Measurements from ENCODE around the gene ZNF37A.
"Not testable (repeated sequence)": the region's sequence is repeated elsewhere in the genome, so short reads cannot be mapped to it uniquely, and the experiment has no call there.

DNA sequence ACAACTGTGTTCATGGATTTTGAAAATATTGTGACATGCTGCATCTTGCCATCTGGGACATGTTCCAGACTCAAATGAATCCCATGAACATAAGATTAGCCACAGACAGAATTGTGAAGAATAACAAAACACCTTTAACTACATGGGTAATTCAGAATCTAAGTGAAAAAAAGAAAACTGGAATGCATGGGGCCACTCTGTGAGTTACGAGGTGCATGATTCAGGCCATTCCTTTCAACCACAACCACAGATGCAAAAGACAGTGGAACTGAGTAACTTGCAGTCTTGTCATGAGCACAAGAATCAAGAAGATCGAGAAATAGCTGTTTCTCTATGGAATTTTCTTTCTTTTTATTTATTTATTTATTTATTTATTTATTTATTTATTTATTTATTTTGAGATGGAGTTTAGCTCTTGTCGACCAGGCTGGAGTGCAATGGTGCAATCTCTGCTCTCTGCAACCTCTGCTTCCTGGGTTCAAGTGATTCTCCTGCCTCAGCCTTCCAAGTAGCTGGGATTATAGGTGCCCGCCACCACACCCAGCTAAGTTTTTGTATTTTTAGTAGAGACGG lies 56.8 kb downstream of the ZNF37A start:
- TF ChIP-seq SP1 (IDR thresholded peaks at IDR 0.05); NFRKB (IDR thresholded peaks at IDR 0.05); FOXA1 (IDR thresholded peaks at IDR 0.05); ELF4 (IDR thresholded peaks at IDR 0.05); ZNF384 (IDR thresholded peaks at IDR 0.05); TARDBP (IDR thresholded peaks at IDR 0.05); FOXK2 (IDR thresholded peaks at IDR 0.05); LEF1 (IDR thresholded peaks at IDR 0.05; ENCODE audit: borderline replicate concordance); SUZ12 (IDR thresholded peaks at IDR 0.05); L3MBTL2 (conservative IDR thresholded peaks at IDR 0.05); BHLHE40 (IDR thresholded peaks at IDR 0.05; ENCODE audit: borderline replicate concordance); FOXM1 (IDR thresholded peaks at IDR 0.05; ENCODE audit: borderline replicate concordance): not testable (repeated sequence)
- TF ChIP-seq, protein P1, sequence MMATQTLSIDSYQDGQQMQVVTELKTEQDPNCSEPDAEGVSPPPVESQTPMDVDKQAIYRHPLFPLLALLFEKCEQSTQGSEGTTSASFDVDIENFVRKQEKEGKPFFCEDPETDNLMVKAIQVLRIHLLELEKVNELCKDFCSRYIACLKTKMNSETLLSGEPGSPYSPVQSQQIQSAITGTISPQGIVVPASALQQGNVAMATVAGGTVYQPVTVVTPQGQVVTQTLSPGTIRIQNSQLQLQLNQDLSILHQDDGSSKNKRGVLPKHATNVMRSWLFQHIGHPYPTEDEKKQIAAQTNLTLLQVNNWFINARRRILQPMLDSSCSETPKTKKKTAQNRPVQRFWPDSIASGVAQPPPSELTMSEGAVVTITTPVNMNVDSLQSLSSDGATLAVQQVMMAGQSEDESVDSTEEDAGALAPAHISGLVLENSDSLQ (IDR thresholded peaks at IDR 0.05) = not testable (repeated sequence)
